Calu3 (cell line): ENCODE data around the gene KRT40. TPM values are rescaled to one million over a fixed set of nuclear protein-coding genes. Genes with fewer than 3 reads are reported as not detected.

ENCODE experiments used
- BruUV-seq: library from RNA; stranded (reverse); fragments of 400-500 nt; replicated peaks from 2 replicates; lab custom pipeline; 2021; lab: Mats Ljungman, UMichigan
- CTCF ChIA-PET: fragments of 300-600 bp; sonication (Branson Sonifier 250); formaldehyde crosslinking; loops from one replicate; lab custom pipeline; 2022; ENCODE audit warnings: antibody characterized with exemption; lab: Charles Lee
- DNase-seq: peaks from one replicate; pipeline ENCODE4 v3.0.0; 2022
- H3K27ac Mint-ChIP-seq: one replicate; pipeline ENCODE4 v1.8.0; 2022; ENCODE audit warnings: mixed read lengths; ENCODE audit not compliant: unreplicated experiment
- H3K27me3 Mint-ChIP-seq: one replicate; pipeline ENCODE4 v1.8.0; 2022; ENCODE audit warnings: mixed read lengths; ENCODE audit not compliant: unreplicated experiment
- H3K36me3 Mint-ChIP-seq: one replicate; pipeline ENCODE4 v1.8.0; 2022; ENCODE audit warnings: mild to moderate bottlenecking, moderate library complexity, mixed read lengths; ENCODE audit not compliant: insufficient read depth, unreplicated experiment
- H3K4me1 Mint-ChIP-seq: one replicate; pipeline ENCODE4 v1.8.0; 2022; ENCODE audit warnings: mild to moderate bottlenecking, low read depth, mixed read lengths; ENCODE audit not compliant: unreplicated experiment
- H3K4me3 Mint-ChIP-seq: one replicate; pipeline ENCODE4 v1.8.0; 2022; ENCODE audit warnings: mild to moderate bottlenecking, low read depth, moderate library complexity, mixed read lengths; ENCODE audit not compliant: unreplicated experiment
- H3K9me3 Mint-ChIP-seq: one replicate; pipeline ENCODE4 v1.8.0; 2022; ENCODE audit warnings: low read depth, mixed read lengths; ENCODE audit not compliant: unreplicated experiment
- CTCF ChIP-seq: fragments of 200-600 bp; IDR thresholded peaks from one replicate; pipeline ENCODE4 v1.8.0; 2022; ENCODE audit warnings: antibody characterized with exemption; ENCODE audit not compliant: unreplicated experiment
- intact Hi-C: fragments of 100-400 bp; cut with micrococcal nuclease; formaldehyde crosslinking; loops from one replicate; pipeline ENCODE4 v1.10.0; 2022; ENCODE audit not compliant: unreplicated experiment
- total RNA-seq: library from RNA; stranded (reverse); gene quantifications from 2 replicates; pipeline ENCODE4 v1.2.3, GENCODE V29; 2022

KRT40 gene
- total RNA-seq, 1 experiment from 2014 or later: not detected

GRCh38 chr17:41020336-41020735, 36.2 kb upstream of the KRT40 start:
- Mint-ChIP-seq H3K4me1 (peaks cover 34% of the 10 kb centered on the region), H3K9me3 (peaks cover 3% of the 10 kb centered on the region), H3K36me3 (no peaks in the 10 kb centered on the region), H3K27me3 (no peaks in the 10 kb centered on the region), H3K4me3 (no peak overlapping the region), H3K27ac (no peak overlapping the region)
- CTCF ChIA-PET: interaction anchor here (0.6 to 1.6 kb wide), 12 partner anchors 9 to 1357 kb away, joined by 3 to 8 read pairs (median 4); partner anchors contain the start of genes GSDMB and KRTAP3-1
- intact Hi-C loops: loop anchor here (5.0 kb wide), 1 partner anchor 63 kb away; no protein-coding TSS in a partner anchor
- no peak for TF ChIP-seq CTCF
- no TSS peak for BruUV-seq
- no peak for DNase-seq

GRCh38 chr17:41019415-41019814, 35.3 kb upstream of the KRT40 start:
- no peak for DNase-seq
- Mint-ChIP-seq H3K4me1 (peaks cover 33% of the 10 kb centered on the region), H3K9me3 (peaks cover 3% of the 10 kb centered on the region), H3K4me3 (no peak overlapping the region), H3K27me3 (no peaks in the 10 kb centered on the region), H3K27ac (no peak overlapping the region), H3K36me3 (no peaks in the 10 kb centered on the region)
- no peak for TF ChIP-seq CTCF
- BruUV-seq: no TSS peak
- CTCF ChIA-PET: interaction anchor here (0.7 to 1.6 kb wide), 5 partner anchors 10 to 251 kb away, joined by 3 to 7 read pairs (median 4); partner anchors contain the start of gene KRTAP3-1
- intact Hi-C loops: no loop called here

DNA sequence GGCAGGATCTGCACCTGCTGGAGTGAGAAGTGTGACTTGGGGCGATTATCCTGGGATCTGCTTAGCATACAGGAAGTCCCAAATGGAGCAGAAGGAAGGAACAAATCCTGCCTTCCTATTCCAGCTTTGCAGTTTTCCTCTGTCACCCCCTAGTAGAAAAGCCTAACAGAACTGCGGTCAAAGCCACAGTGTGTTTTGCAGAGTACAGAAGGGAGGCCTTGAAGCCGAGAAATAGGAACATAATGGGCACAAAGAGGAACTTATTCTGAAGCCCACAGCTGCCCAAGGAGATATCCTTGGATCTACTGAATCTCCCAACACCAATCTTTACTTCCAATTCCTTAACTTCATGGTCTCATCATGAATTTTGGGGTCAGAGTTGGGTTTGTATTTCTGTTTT, 34.4 kb upstream of the KRT40 start:
- peaks cover 3% of the 10 kb centered on the region for H3K9me3 Mint-ChIP-seq
- H3K4me1 Mint-ChIP-seq: peaks cover 28% of the 10 kb centered on the region
- no TSS peak for BruUV-seq
- DNase-seq: no peak
- H3K27me3 Mint-ChIP-seq: no peaks in the 10 kb centered on the region
- no peak for TF ChIP-seq CTCF
- H3K36me3 Mint-ChIP-seq: no peaks in the 10 kb centered on the region
- CTCF ChIA-PET: interaction anchor here (0.6 to 1.6 kb wide), 3 partner anchors 8 to 488 kb away, joined by 3 to 7 read pairs (median 3); partner anchors contain the start of gene KRTAP1-5
- H3K27ac Mint-ChIP-seq: no peak overlapping the region
- no peak overlapping the region for H3K4me3 Mint-ChIP-seq
- intact Hi-C loops: no loop called here

DNA sequence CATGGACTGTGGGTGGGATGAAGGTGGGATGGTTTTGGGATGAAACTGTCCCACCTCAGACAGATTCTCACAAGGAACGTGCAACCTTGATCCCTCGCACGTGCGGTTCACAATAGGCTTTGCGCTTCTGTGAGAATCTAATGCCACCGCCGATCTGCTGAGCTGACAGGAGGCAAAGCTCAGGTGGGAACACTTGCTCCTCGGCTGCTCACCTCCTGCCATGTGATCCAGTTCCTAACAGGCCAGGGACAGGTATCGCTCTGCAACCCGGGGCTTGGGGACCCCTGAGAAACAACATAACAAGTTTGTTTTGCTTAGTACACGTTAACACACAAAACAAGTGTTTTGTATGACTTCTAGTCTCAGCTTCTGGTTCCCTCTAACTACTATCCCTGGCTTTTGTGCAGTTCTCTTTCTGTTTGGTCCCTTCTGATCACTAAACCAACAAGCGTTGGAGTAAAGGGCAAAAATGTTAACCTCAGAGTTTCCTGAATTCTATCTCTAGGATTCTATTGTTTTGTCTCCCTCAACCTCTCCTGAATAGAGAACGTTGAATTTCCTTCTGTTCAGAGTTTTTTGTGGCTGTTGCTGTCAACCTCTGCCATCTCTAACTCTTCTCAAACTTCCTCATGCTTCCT, 32.6 kb upstream of the KRT40 start:
- Mint-ChIP-seq H3K36me3 (no peaks in the 10 kb centered on the region), H3K9me3 (no peaks in the 10 kb centered on the region), H3K27me3 (no peaks in the 10 kb centered on the region), H3K4me1 (peaks cover 39% of the 10 kb centered on the region), H3K4me3 (no peak overlapping the region), H3K27ac (no peak overlapping the region)
- intact Hi-C loops: no loop called here
- DNase-seq: no peak
- no peak for TF ChIP-seq CTCF
- CTCF ChIA-PET: interaction anchor here (0.6 to 1.8 kb wide), 4 partner anchors 42 to 81 kb away, joined by 3 to 5 read pairs (median 4); no protein-coding TSS in a partner anchor
- BruUV-seq: no TSS peak
